Adrenal gland (tissue), 5 donors: ENCODE data around the gene LARGE1.

Experiments
- POLR2A ChIP-seq, 2 donors: fragments of 450-650 bp; IDR thresholded peaks; one replicate each; pipeline ENCODE4 v1.6.1; 2017; ENCODE audit warnings: antibody characterized with exemption in 2 of 2, mild to moderate bottlenecking in 2 of 2, moderate library complexity in 1 of 2
- TF ChIP-seq, protein P1 (sequence below), 6 experiments: fragments of 450-650 bp in 4 of 6; fragments of 200-600 bp in 2 of 6; sonication (generic) in 1 of 6; IDR thresholded peaks; 1 replicate in 5 of 6; 2 replicates in 1 of 6; pipeline versions ENCODE4 v1.5.1 to v1.8.0; 2016 to 2021; ENCODE audit warnings: antibody characterized with exemption in 6 of 6, mild to moderate bottlenecking in 2 of 6, moderate library complexity in 1 of 6
- donor health status: DM: no; HTN: no; CAD: no.

DNA sequence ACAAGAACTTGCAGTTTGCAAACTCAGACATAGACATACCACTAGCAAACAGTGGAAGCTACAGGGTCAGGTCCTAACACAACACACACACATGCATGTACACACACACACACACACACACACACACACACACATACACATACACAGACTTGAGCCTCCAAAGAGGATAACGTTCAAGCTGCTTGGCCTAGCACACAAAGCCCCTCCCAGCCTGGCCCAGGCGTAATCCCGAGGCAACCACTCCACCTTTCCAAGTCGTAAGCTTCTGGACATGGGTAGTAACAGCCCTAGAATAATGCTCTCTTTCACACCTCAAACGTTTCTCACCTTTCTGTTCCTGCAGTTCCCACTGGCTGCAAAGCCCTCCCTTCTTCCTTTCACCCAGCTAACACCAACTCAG is 88.6 kb downstream of the LARGE1 start:
- TF ChIP-seq, protein P1, sequence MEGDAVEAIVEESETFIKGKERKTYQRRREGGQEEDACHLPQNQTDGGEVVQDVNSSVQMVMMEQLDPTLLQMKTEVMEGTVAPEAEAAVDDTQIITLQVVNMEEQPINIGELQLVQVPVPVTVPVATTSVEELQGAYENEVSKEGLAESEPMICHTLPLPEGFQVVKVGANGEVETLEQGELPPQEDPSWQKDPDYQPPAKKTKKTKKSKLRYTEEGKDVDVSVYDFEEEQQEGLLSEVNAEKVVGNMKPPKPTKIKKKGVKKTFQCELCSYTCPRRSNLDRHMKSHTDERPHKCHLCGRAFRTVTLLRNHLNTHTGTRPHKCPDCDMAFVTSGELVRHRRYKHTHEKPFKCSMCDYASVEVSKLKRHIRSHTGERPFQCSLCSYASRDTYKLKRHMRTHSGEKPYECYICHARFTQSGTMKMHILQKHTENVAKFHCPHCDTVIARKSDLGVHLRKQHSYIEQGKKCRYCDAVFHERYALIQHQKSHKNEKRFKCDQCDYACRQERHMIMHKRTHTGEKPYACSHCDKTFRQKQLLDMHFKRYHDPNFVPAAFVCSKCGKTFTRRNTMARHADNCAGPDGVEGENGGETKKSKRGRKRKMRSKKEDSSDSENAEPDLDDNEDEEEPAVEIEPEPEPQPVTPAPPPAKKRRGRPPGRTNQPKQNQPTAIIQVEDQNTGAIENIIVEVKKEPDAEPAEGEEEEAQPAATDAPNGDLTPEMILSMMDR (IDR thresholded peaks at IDR 0.05) = no peak
- TF ChIP-seq POLR2A (IDR thresholded peaks at IDR 0.05) = no peak
